GM12873 (cell line): Measurements from ENCODE around the gene MCF2L2.

Experiments used
- CTCF ChIP-seq: IDR thresholded peaks from 2 replicates; pipeline ENCODE4 v1.5.1; 2012; ENCODE audit warnings: low read depth, mild to moderate bottlenecking, moderate library complexity, low read length, control low read depth; ENCODE audit not compliant: insufficient read depth; ENCODE audit errors: missing control alignments

Gene MCF2L2

GRCh38 chr3:183182073-183182472, 246.3 kb downstream of the MCF2L2 start:
- TF ChIP-seq CTCF = no peak

- no peak for TF ChIP-seq CTCF
Measured at GRCh38 chr3:183181606-183182005, 246.8 kb downstream of the MCF2L2 start.

- TF ChIP-seq CTCF = no peak
Measured at GRCh38 chr3:183180784-183181295, 247.6 kb downstream of the MCF2L2 start.

GRCh38 chr3:183180110-183180783, 248.2 kb downstream of the MCF2L2 start:
- TF ChIP-seq CTCF = no peak

GRCh38 chr3:183178833-183179549, 249.4 kb downstream of the MCF2L2 start:
- TF ChIP-seq CTCF = no peak

- no peak for TF ChIP-seq CTCF
Measured at GRCh38 chr3:183178512-183178832, 249.9 kb downstream of the MCF2L2 start.

GRCh38 chr3:183172051-183172639, 256.3 kb downstream of the MCF2L2 start:
- TF ChIP-seq CTCF = no peak
